Measurements from ENCODE around the gene BAZ1B. TPM values are rescaled to one million over a fixed set of nuclear protein-coding genes. Genes with fewer than 3 reads are reported as not detected.

The BAZ1B gene
- total RNA-seq, 3 donors from 2014 or later, result 53.7 to 57.4 (median 56.3) TPM

DNA sequence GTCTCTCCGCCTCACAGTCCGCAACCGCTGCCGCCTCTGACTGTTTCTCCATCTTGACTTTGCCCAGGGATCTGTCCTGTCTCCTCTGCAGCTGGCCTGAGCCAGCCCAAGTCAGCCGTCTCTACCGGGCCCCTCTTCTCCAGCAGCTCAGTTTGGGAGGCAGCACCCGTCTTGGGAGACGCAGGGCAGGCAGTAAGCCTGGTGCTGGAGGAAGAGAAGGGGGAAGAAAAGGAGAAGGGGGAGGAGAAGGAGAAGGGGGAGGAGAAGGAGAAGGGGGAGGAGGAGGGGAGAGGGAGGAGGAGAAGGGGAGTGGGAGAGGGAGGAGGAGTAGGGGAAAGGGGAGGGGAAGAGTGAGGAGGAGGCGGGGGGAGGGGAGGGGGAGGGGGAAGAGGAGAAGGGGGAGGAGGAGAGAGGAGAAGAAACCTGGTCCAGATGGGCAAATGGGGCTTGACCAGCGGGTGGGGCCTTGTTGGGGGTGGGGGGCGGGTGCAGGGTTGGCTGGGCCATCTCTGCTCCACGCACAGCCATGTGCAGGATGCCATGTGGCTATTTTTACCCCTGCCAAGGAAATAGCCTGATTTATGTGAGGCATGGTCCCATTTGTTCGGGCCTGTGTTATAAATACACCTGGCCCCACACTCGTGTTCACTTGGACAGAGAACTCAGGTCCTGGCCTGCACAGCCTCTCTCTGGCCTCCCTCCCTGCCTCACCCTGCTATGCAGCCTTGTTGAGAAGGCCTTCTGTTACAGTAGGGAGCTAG, 124.4 kb downstream of the BAZ1B start:
- intact Hi-C loops (cut with DNase I; ENCODE audit: low total_unique reads), result no loop called here
- DNase-seq (ENCODE audit: low spot score in 2 of 2), result no peak
- no peak overlapping the region for H3K4me3 ChIP-seq

GRCh38 chr7:73395538-73396503, 126.3 kb downstream of the BAZ1B start:
- no peak for DNase-seq (ENCODE audit: low spot score in 2 of 2)
- TF ChIP-seq CTCF (IDR thresholded peaks at IDR 0.05) (no peak), POLR2AphosphoS5 (IDR thresholded peaks at IDR 0.05) (no peak), POLR2A (IDR thresholded peaks at IDR 0.05) (no peak)
- Histone ChIP-seq H3K4me1 (no peaks in the 10 kb centered on the region), H3K36me3 (no peaks in the 10 kb centered on the region), H3K4me3 (no peak overlapping the region), H3K27ac (no peak overlapping the region), H3K27me3 (no peaks in the 10 kb centered on the region), H3K9me3 (no peaks in the 10 kb centered on the region)
- intact Hi-C loops (cut with DNase I; ENCODE audit: low total_unique reads), result no loop called here

More for the DNA sequence above, 124.4 kb downstream of the BAZ1B start:
- Histone ChIP-seq H3K36me3 (no peaks in the 10 kb centered on the region), H3K9me3 (no peaks in the 10 kb centered on the region), H3K27ac (no peak overlapping the region), H3K27me3 (no peaks in the 10 kb centered on the region), H3K4me1 (no peaks in the 10 kb centered on the region)
- no peak for TF ChIP-seq CTCF (IDR thresholded peaks at IDR 0.05)
- TF ChIP-seq POLR2A (IDR thresholded peaks at IDR 0.05), result no peak
- TF ChIP-seq POLR2AphosphoS5 (IDR thresholded peaks at IDR 0.05), result no peak

DNA sequence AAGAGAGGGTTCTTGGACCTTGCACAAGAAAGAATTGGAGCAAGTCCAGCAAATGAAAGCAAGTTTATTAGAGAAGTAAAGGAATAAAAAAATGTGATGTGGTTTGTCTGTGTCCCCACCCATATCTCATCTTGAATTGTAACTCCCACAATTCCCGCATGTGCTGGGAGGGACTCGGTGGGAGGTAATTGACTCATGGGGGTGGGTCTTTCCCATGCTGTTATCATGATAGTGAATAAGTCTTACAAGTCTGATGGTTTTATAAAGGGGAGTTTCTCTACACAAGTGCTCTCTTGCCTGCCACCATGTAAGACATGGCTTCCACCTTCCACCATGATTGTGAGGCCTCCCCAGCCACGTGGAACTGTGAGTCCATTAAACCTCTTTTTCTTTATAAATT, 127.7 kb downstream of the BAZ1B start:
- no peak for DNase-seq (ENCODE audit: low spot score in 2 of 2)
- Histone ChIP-seq H3K27me3 (no peaks in the 10 kb centered on the region), H3K9me3 (peaks cover 0 to 4% of the 10 kb centered on the region in 2 donors), H3K36me3 (no peaks in the 10 kb centered on the region), H3K4me3 (no peak overlapping the region), H3K27ac (no peak overlapping the region), H3K4me1 (no peaks in the 10 kb centered on the region)
- intact Hi-C loops (cut with DNase I; ENCODE audit: low total_unique reads), result no loop called here
- TF ChIP-seq POLR2A (IDR thresholded peaks at IDR 0.05) (no peak), CTCF (IDR thresholded peaks at IDR 0.05) (no peak), POLR2AphosphoS5 (IDR thresholded peaks at IDR 0.05) (no peak)

GRCh38 chr7:73391396-73391795, 130.7 kb downstream of the BAZ1B start:
- DNase-seq (ENCODE audit: low spot score in 2 of 2), result no peak
- Histone ChIP-seq H3K27me3 (no peaks in the 10 kb centered on the region), H3K36me3 (no peaks in the 10 kb centered on the region), H3K4me3 (no peak overlapping the region), H3K27ac (no peak overlapping the region), H3K9me3 (peaks cover 25 to 33% of the 10 kb centered on the region in 2 donors), H3K4me1 (no peaks in the 10 kb centered on the region)
- TF ChIP-seq CTCF (IDR thresholded peaks at IDR 0.05) (no peak), POLR2A (IDR thresholded peaks at IDR 0.05) (no peak), POLR2AphosphoS5 (IDR thresholded peaks at IDR 0.05) (no peak)
- intact Hi-C loops (cut with DNase I; ENCODE audit: low total_unique reads), result no loop called here

Other genes with a start within 250 kb of the BAZ1B start
- gene NSUN5, start 213.5 kb downstream of the BAZ1B start, total RNA-seq, result 10 to 100 TPM; 23.3 to 28.1 (median 24.2) TPM
- gene TRIM50, start 194.2 kb downstream of the BAZ1B start, total RNA-seq, result 1 to 10 TPM in 1 of 3 donors, not detected in 2; 1.4 TPM
- gene FKBP6, start 194.1 kb downstream of the BAZ1B start, total RNA-seq, result not detected
- 1 to 10 TPM in 1 of 3 donors, under 1 TPM in 2; 0.44 to 4.3 (median 0.98) TPM for gene FZD9, start 88.5 kb downstream of the BAZ1B start, total RNA-seq
- gene BCL7B, start 35.4 kb upstream of the BAZ1B start, total RNA-seq, result 10 to 100 TPM; 29.6 to 93.0 (median 40.6) TPM
- 10 to 100 TPM; 31.0 to 39.3 (median 32.1) TPM for gene TBL2, start 56.3 kb upstream of the BAZ1B start, total RNA-seq
- 100 to 1,000 TPM in 1 of 3 donors, 10 to 100 TPM in 2; 10.4 to 109 (median 21.3) TPM for gene MLXIPL, start 102.2 kb upstream of the BAZ1B start, total RNA-seq
- 1 to 10 TPM; 3.5 to 5.9 (median 3.8) TPM for gene VPS37D, start 145.5 kb upstream of the BAZ1B start, total RNA-seq
- 1 to 10 TPM; 2.9 to 6.9 (median 4.6) TPM for gene DNAJC30, start 161.2 kb upstream of the BAZ1B start, total RNA-seq
- gene BUD23, start 161.3 kb upstream of the BAZ1B start, total RNA-seq, result 10 to 100 TPM; 39.5 to 49.8 (median 41.0) TPM
- gene STX1A, start 197.4 kb upstream of the BAZ1B start, total RNA-seq, result 1 to 10 TPM; 5.9 to 9.5 (median 8.5) TPM
- 10 to 100 TPM; 10.9 to 57.8 (median 36.4) TPM for gene ABHD11, start 216.5 kb upstream of the BAZ1B start, total RNA-seq
- 100 to 1,000 TPM in 1 of 3 donors, 10 to 100 TPM in 1, not detected in 1; 81.6 to 137 TPM for gene CLDN3, start 248.0 kb upstream of the BAZ1B start, total RNA-seq

Measured in breast epithelium (tissue), 4 donors.